GM18858 (cell line): ENCODE results near the gene CAVIN1.
A peak's percentile ranks its signal among the peaks of the same experiment; 100 is the strongest.
"Not testable (repeated sequence)": the region's sequence is repeated elsewhere in the genome, so short reads cannot be mapped to it uniquely, and the experiment has no call there.

Source experiments
- ATAC-seq: cut with Tn5 transposase; IDR thresholded peaks from one replicate; pipeline ENCODE4 v1.9.1; 2021; ENCODE audit not compliant: unreplicated experiment

The CAVIN1 gene

GRCh38 chr17:42422958-42423712 lies at the start of gene CAVIN1:
Gene CAVIN1 (minus strand): TSS chr17:42423256. CDS start chr17:42423097, 159 bp downstream.
- no peak for ATAC-seq

- ATAC-seq = no peak
These were observed 44.8 kb upstream of the CAVIN1 start for GRCh38 chr17:42467889-42468288.

GRCh38 chr17:42463976-42464400 lies 40.9 kb upstream of the CAVIN1 start:
- ATAC-seq = no peak

DNA sequence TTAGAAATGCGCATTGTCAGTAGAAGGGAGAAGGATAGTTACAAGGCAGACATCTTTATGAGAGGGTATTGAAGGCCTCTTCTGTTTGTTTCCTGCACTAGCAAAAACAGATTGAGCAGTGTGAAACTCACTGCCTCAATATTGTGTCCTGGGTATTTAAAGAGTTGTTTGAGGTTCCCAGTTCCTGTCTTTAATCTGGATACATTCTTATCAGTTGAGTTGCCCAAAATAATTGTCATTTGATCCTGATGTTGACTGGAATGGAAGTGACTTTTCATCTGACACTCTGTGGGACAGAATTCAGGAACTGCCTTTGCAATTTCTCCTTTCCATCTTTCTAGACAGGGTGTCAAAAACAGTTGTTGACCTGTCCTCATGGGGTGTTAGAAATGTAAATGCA lies 37.3 kb upstream of the CAVIN1 start:
- ATAC-seq = no peak

DNA sequence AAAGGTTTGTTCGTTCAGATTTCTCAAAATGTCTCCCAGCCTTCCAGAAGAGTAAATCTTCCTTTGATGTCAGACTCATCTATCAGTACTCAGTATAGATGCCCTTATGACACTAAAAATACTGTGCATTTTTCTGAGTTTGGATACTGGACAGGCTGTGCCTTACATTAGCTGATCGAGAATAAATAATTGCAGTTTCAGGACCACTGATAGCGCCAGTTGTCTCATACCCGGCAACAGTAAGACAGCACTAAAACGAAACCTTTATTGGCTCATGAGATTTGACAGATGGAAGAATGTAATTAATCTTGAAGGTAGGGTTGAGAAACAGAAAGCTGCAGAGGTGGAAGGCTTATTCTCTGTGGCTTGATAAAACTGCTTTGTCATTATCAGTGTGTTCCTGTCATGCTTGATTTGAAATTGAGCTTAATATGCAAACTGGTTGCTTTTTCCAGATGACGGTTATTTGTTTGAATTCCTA lies 36.8 kb upstream of the CAVIN1 start:
- ATAC-seq = no peak

GRCh38 chr17:42459256-42459800 lies 36.3 kb upstream of the CAVIN1 start:
- ATAC-seq = no peak

DNA sequence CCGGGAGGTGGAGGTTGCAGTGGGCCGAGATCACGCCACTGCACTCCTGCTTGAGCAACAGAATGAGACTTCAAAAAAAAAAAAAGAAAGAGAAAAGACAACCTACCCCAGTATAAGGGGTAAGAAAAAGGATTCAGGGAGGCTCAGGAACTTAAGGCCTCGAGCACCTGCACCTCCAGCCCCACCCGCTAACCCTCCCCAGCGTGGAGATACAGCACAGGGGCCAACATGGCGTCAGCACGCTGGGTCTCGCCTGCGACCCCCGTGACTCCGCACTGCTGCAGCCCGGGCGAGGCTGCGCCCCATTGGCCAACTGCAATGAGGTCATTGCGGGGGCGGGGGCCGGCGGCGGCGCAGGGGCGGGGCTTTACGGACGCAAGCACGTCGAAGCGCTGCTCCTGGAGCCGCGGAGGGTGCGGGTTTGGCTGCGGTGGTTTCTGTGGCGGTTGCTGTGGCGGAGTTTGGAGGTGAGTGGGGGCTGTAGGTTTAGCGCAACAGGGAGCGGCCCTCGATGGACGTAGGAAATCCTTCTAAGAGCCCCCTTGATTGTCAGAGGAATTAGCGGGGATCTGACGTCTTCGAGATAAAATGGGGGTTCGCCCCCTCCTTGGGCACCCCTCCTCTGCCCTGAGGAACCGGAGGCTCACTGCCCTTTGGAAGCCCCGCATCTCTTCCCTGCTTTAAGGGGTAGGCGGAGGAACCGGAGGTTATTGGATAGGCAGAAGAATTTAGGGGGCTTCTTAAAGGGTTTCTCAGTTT lies 35.6 kb upstream of the CAVIN1 start, which contains the start of gene ATP6V0A1:
Gene ATP6V0A1 (plus strand): TSS at position 382 of the 759 bp plus-strand sequence. CDS start 2,017 bp downstream, outside the sequence.
- ATAC-seq = no peak

DNA sequence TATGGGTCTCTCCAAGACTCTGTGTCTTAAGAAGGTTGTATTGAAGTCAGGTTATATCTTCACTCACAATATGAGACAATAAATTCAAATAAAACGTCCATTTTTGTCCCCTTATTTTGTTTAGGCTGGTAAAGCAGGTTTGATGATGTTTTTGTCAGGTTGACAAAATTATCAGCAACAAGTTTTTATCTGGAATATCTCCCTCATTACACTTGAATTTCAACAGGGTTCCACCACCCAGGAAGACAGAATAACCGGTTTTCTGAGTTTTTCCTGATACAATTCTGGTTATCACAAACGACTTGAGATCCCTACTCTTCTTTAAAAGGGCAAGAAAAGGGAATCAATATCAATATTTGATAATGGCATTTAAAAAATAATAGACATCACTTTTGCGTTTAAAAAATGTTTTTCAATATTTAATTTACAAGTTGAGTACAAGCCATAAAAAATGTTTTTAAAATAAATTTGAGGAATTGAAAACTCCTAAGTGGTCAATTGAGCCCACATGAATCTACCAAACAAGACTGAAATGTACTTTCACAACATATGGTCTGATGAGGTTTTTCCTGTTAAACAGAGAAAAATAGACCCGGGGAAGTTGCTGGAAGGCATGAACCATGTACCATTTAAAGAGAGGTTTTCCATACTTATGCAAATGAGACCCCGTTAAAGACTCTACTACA lies 34.2 kb upstream of the CAVIN1 start:
- no peak for ATAC-seq

GRCh38 chr17:42456223-42457106 lies 33.4 kb upstream of the CAVIN1 start:
- ATAC-seq = peak; percentile 35

GRCh38 chr17:42454987-42455386 lies 31.9 kb upstream of the CAVIN1 start:
- ATAC-seq = not testable (repeated sequence)

GRCh38 chr17:42453439-42453838 lies 30.4 kb upstream of the CAVIN1 start:
- ATAC-seq = no peak

- not testable (repeated sequence) for ATAC-seq
These were observed 28.2 kb upstream of the CAVIN1 start for GRCh38 chr17:42451270-42451669.

DNA sequence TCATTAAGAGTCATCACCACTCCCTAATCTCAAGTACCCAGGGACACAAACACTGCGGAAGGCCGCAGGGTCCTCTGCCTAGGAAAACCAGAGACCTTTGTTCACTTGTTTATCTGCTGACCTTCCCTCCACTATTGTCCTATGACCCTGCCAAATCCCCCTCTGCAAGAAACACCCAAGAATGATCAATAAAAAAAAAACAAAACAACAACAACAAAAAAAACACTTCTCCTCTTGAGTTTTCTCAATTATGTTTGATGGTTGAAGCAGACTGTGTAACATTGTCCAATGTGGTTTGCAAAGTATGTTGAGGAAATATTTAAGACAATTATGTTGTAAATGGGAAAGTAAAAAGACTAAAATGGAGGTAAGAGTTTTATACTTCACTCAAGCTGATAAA lies 26.8 kb upstream of the CAVIN1 start:
- ATAC-seq = not testable (repeated sequence)

DNA sequence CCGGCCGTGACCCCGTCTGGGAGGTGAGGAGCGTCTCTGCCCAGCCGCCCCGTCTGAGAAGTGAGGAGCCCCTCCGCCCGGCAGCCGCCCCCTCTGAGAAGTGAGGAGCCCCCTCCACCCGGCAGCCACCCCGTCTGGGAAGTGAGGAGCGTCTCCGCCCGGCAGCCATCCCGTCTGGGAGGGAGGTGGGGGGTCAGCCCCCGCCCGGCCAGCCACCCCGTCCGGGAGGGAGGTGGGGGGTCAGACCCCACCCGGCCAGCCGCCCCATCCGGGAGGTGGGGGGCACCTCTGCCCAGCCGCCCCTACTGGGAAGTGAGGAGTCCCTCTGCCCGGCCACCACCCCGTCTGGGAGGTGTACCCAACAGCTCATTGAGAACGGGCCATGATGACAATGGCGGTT lies 26.1 kb upstream of the CAVIN1 start:
- not testable (repeated sequence) for ATAC-seq

DNA sequence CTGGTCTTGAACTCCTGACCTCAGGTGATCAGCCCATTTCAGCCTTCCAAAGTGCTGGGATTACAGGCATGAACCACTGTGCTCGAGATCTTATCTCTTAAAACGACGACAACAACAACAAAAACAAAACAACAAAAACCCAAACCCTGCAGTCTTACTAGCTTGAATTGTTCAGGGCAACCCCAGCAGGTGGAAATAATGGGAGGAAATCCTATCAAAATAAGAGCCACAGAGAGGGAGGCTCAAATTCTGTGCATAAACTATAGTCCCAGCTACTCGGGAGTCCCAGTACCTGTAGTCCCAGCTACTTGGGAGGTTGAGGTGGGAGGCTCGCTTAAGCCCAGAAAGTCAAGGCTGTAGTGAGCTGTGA lies 19.1 kb upstream of the CAVIN1 start:
- no peak for ATAC-seq

GRCh38 chr17:42441371-42442195 lies 18.5 kb upstream of the CAVIN1 start:
- no peak for ATAC-seq

- ATAC-seq = no peak
These were observed 15.8 kb upstream of the CAVIN1 start for GRCh38 chr17:42438600-42439567.

DNA sequence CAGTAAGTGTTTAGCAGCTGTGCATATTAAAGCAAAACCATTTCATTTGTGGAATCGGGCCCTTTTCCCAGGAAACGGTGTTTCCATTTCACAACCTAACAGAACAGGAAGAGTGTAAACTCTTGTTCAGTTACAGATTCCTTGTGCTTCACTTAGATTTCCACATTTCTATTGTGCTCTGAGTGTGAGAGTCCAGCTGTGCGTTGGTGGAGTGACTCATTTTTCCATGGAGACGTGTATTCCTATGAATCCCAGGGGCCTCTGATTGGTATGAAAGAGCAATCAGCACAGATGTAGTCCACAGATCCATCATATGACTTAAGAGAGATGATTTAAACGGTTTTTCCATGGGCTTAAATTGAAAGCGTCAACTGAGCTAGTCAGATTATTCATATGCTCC lies 13.3 kb upstream of the CAVIN1 start:
- no peak for ATAC-seq
